Pancreas (tissue), 10 donors: ENCODE results near the gene CBX5. TPM values are rescaled to one million over a fixed set of nuclear protein-coding genes. Genes with fewer than 3 reads are reported as not detected.

Source experiments
- ATAC-seq, 4 donors: fragments of 200-7000 bp; cut with Tn5 transposase; one replicate each; pipeline versions ENCODE4 v1.8.0 to v1.9.1; 2020; ENCODE audit warnings: mild to moderate bottlenecking in 4 of 4, moderate library complexity in 4 of 4
- DNase-seq, 6 donors: peaks; one replicate each; pipeline ENCODE4 v3.0.0-alpha.2; 2020
- FAIRE-seq: peaks from 2 replicates; lab custom pipeline; 2012; peaks lifted over from hg19 to GRCh38; lab: Jason Lieb, UNC
- H3K27ac ChIP-seq, 4 donors: fragments of 200-600 bp; sonication (generic); 1 replicate in 3 of 4; 2 replicates in 1 of 4; pipeline versions ENCODE4 v1.5.0 to v1.8.0; 2020
- H3K27me3 ChIP-seq, 4 donors: fragments of 200-600 bp; one replicate each; pipeline ENCODE4 v1.8.0; 2021
- H3K36me3 ChIP-seq, 3 donors: fragments of 200-600 bp; sonication (generic) in 1 of 3; one replicate each; pipeline versions ENCODE4 v1.5.0 to v1.8.0; 2020 to 2021
- H3K4me1 ChIP-seq, 3 donors: fragments of 200-600 bp; one replicate each; pipeline ENCODE4 v1.8.0; 2021
- H3K4me3 ChIP-seq, 4 donors: fragments of 200-600 bp; sonication (generic) in 2 of 4; one replicate each; pipeline versions ENCODE4 v1.5.0 to v1.8.0; 2020 to 2021
- H3K9me3 ChIP-seq, 4 donors: fragments of 200-600 bp; one replicate each; pipeline ENCODE4 v1.8.0; 2021
- CTCF ChIP-seq, 4 donors: fragments of 200-600 bp; sonication (generic) in 3 of 4; IDR thresholded peaks; one replicate each; pipeline versions ENCODE4 v1.5.0 to v1.8.0; 2021; ENCODE audit warnings: antibody characterized with exemption in 4 of 4
- WGBS, 2 donors: extraction: QIAGEN DNeasy Blood & Tissue Kit; methylation state at CpG; one replicate each; pipeline ENCODE4 v1.1.7; 2013; 5-methylcytosine and 5-hydroxymethylcytosine counted together
- intact Hi-C, 3 donors: fragments of 100-400 bp; cut with DNase I; formaldehyde crosslinking; loops; one replicate each; pipeline versions ENCODE4 v1.11.1 to v1.14.2; 2022
- polyA plus RNA-seq, 2 donors: library from polyadenylated mRNA; stranded (reverse); fragments of 200-250 nt; gene quantifications; one replicate each; pipeline ENCODE4 v1.2.3, GENCODE V29; 2013
- total RNA-seq, 6 donors: library from RNA; stranded (reverse); fragmentation: NEBNext Ultra II Directional in 4 of 6; extraction: Animal tissue kit (Norgen Biotek cat#: 25700) in 4 of 6; gene quantifications; one replicate each; pipeline versions ENCODE4 v1.2.1 to v1.2.4, GENCODE V29; 2021 to 2023
- donor health status: healthy with polysubstance abuse.
- donor health status: DM: no; HTN: no; CAD: no; lungs with moderate emphysema.
- donor health status: DM: no; HTN: no; CAD: no.
- donor health status: control.
- donor health status: control.
- donor health status: Bipolar disorder and iron deficiency.
- donor health status: DM: yes; HTN: yes; CAD: no.
- donor health status: DM: no; HTN: no; CAD: no.
- donor health status: DM: no; HTN: no; CAD: no.
- donor health status: DM: yes; HTN: yes; CAD: no.

The CBX5 gene
- total and polyA plus RNA-seq, 8 donors: 5.9 to 41.4 (median 24.6) TPM

DNA sequence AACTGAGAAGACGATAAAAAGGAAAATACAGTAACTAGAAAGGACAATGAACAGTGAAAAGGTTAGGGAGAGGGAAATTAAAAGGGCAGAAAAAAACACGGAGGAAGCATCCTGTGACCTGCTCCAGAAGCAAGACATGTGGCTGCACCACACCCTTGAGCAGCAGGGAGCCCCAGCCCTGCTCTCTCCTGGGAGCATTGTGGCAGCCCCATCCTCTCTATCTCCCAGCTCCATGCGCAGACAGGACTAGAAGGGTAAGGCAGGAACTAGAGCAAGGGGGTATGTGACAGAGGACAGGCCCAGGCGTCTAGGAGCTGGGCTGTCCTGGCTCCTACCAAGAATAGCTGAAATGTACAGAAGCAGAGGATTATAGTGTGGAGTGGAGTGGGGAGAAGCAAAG lies 52.5 kb downstream of the CBX5 start:
- no peaks in the 10 kb centered on the region for H3K4me1 ChIP-seq
- no peaks in the 10 kb centered on the region for H3K36me3 ChIP-seq
- no peak overlapping the region for H3K27ac ChIP-seq
- TF ChIP-seq CTCF (IDR thresholded peaks at IDR 0.05): no peak
- 73 to 79% methylated on average over 4 of the region's 4 CpGs for WGBS, 2 donors
- ATAC-seq (no peak), DNase-seq (no peak), FAIRE-seq (no peak)
- no peak overlapping the region for H3K4me3 ChIP-seq
- H3K27me3 ChIP-seq: no peaks in the 10 kb centered on the region
- H3K9me3 ChIP-seq: no peaks in the 10 kb centered on the region
- intact Hi-C loops: no loop called here

DNA sequence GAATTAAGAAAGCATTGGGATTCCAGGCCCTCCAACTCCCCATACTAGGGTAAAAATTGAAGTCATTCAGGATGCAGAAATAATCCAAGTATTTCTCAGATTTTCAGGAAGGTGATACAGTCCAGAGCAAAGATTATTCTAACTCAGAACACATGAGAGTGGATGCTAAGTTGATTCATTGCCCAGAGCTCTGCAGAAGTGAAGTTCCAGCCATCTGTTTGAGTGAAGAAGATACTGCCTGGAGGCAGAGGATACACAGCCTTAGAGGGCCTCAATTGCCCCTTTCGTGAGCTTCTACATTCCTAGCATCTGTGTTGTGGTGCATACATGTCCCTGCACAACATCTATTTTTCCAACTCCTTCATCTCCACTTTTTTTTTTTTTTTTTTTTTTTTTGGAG lies 54.3 kb downstream of the CBX5 start:
- no peak for ATAC-seq
- no peak for DNase-seq
- Histone ChIP-seq H3K4me1 (no peaks in the 10 kb centered on the region), H3K9me3 (no peaks in the 10 kb centered on the region), H3K27me3 (no peaks in the 10 kb centered on the region), H3K4me3 (no peak overlapping the region), H3K27ac (no peak overlapping the region), H3K36me3 (no peaks in the 10 kb centered on the region)
- intact Hi-C loops: no loop called here
- 86 to 100% methylated on average over 1 of the region's 1 CpG for WGBS, 2 donors
- no peak for FAIRE-seq
- no peak for TF ChIP-seq CTCF (IDR thresholded peaks at IDR 0.05)

DNA sequence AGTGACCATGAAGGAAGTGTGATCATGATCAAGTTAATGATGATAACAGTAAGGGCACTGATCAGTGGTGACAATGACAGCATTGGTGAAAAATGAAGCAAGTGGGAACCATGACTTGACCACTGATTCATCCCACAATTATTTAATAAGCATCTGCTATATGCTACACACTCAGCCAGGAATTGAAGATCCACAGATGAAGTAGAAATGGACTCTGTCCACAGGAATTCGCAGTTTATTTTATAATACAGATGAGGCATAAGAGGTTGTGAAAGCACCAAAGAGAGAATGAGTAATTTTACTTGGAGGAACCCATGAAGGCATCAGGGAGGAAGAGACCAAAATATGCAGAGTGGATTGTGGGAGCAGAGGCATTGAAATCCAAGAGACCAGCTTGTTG lies 57.3 kb downstream of the CBX5 start:
- peaks cover 0 to 4% (median 0%) of the 10 kb centered on the region in 3 donors for H3K4me1 ChIP-seq

DNA sequence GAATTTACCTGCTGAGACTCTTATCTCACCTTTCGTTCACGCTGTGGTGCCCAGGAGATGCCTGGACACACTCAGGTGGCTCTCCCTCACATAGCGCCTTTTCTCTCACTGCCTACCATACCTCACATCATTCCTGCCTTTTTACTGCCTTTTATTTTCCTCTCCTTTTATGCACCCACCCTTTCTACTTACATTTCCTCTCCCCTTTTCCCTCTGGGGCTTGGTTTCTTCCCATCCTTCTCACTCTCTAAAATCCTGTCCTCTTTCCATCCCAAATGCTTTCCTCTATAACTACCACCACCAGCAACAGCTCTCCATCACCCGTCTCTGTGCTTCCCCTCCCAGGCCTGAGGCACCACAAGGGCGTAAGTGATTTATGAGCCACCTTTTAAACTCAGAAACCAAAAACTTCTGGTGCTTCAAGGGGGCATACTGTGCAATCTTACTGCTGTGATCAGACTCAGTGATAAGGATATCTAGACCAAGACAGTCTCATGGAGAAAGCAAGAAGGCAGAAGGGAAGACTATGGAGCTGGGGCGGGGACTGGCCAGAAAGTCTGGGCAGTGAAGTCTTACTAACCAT lies 58.4 kb downstream of the CBX5 start:
- Histone ChIP-seq H3K27me3 (peaks cover 0 to 10% (median 3%) of the 10 kb centered on the region in 4 donors), H3K27ac (no peak overlapping the region), H3K36me3 (no peaks in the 10 kb centered on the region), H3K4me3 (no peak overlapping the region), H3K4me1 (peaks cover 0 to 9% (median 0%) of the 10 kb centered on the region in 3 donors), H3K9me3 (no peaks in the 10 kb centered on the region)
- DNase-seq: no peak
- FAIRE-seq: no peak
- no peak for TF ChIP-seq CTCF (IDR thresholded peaks at IDR 0.05)
- WGBS, 2 donors: 66 to 72% methylated on average over 6 of the region's 6 CpGs
- no peak for ATAC-seq
- intact Hi-C loops: no loop called here

More for the DNA sequence above, 57.3 kb downstream of the CBX5 start:
- intact Hi-C loops: no loop called here
- no peaks in the 10 kb centered on the region for H3K9me3 ChIP-seq
- H3K36me3 ChIP-seq: no peaks in the 10 kb centered on the region
- DNase-seq (no peak), ATAC-seq (no peak), FAIRE-seq (no peak)
- 76 to 83% methylated on average over 1 of the region's 1 CpG for WGBS, 2 donors
- peaks cover 0 to 6% (median 2%) of the 10 kb centered on the region in 4 donors for H3K27me3 ChIP-seq
- no peak overlapping the region for H3K4me3 ChIP-seq
- no peak overlapping the region for H3K27ac ChIP-seq
- TF ChIP-seq CTCF (IDR thresholded peaks at IDR 0.05): no peak

- Histone ChIP-seq H3K9me3 (no peaks in the 10 kb centered on the region), H3K36me3 (no peaks in the 10 kb centered on the region), H3K27me3 (peaks cover 0 to 17% (median 3%) of the 10 kb centered on the region in 4 donors), H3K27ac (no peak overlapping the region), H3K4me1 (peaks cover 0 to 9% (median 0%) of the 10 kb centered on the region in 3 donors), H3K4me3 (no peak overlapping the region)
- intact Hi-C loops: no loop called here
- no peak for ATAC-seq
- WGBS, 2 donors: 52 to 65% methylated on average over 7 of the region's 7 CpGs
- TF ChIP-seq CTCF (IDR thresholded peaks at IDR 0.05): no peak
- no peak for DNase-seq
- FAIRE-seq: no peak
These were observed 59.4 kb downstream of the CBX5 start for GRCh38 chr12:54220567-54220966.
